GM21825 (cell line): ENCODE measurements around the gene HSPA9.

Source experiments
- ATAC-seq: cut with Tn5 transposase; IDR thresholded peaks from one replicate; pipeline ENCODE4 v1.9.1; 2021; ENCODE audit warnings: mild to moderate bottlenecking, moderate library complexity; ENCODE audit not compliant: unreplicated experiment

The HSPA9 gene

DNA sequence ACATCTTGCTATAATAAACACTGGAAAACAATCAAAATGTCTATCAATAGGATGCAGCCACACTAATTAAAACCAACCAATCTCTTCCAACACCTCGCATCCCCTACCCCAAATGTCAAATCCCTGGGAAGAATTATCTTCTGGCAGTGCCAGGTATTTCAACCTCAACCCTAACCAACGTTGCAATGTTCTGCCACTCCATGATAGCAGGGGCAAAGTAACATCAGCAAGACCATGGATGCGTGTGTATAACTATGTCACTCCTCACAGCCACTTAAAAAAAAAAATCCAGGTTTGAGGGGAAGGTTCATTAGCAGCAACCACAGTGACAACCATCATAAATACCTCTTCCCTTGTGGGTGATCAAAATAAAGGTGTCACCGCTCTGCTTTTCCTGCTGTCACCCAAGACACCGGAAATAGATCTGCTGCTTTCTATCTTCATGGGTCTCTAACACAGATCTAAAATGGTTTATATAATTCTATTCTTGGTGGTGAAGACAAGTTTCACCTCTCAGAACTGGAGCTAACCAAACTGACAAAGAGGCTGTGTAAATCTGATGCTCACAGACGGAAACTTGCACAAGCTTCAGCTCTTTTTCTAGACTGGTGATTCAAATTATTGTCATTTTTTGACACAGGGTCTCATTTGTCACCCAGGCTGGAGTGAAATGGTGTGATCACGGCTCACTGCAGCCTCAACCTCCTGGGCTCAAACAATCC lies 9.9 kb downstream of the HSPA9 start:
- no peak for ATAC-seq

DNA sequence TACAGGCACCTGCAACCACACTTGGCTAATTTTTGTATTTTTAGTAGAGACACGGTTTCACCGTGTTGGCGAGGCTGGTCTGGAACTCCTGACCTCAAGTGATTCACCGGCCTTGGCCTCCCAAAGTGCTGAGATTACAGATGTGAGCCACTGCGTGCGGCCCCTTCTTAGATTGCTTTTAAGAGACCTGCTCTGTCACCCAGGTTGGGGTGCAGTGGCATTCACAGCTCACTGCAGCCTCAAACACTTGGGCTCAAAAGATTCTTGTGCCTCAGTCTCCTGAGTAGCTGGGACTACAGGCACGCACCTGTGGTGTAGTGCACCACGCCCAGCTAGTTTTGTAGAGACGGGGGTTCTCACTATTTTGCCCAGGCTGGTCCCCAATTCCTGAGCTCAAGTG lies 11.0 kb downstream of the HSPA9 start:
- no peak for ATAC-seq

- ATAC-seq, result no peak
These were observed 11.7 kb downstream of the HSPA9 start for GRCh38 chr5:138563340-138564118.

DNA sequence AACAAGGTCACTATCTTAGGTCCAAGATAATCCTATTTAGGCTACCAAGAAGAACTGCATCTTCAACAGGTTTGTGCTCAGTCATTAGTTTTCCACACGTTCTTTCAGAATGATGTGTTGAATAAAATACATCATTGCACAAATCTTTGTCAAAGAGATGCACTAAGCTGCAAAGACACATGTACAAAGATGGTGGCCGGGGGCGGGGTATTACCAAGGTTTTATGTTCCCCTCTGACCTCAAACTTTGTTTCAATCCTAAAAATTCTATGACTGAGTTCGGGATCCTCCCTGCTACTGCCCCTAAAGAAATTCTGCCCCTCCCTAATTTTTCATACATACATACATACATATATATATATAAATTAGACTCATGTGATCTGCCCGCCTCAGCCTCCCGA lies 14.2 kb downstream of the HSPA9 start:
- ATAC-seq, result no peak

DNA sequence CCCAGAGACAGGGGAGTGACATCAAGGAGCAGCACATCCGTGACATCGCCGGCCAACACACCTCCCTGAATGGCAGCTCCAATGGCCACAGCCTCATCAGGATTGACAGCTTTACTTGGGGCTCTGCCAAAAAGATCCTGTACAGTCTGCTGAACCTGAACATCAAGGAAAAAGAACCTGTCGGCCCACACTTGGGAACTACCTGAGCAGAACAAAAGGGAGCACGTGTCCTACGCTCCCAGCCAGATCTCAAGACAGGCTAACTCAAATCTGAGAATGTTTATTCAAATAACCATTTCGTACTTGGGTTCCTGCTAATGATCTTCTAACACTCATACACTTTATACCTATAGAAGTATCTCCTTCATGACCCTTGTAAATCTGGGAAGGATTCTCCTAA lies 15.3 kb downstream of the HSPA9 start:
- no peak for ATAC-seq

DNA sequence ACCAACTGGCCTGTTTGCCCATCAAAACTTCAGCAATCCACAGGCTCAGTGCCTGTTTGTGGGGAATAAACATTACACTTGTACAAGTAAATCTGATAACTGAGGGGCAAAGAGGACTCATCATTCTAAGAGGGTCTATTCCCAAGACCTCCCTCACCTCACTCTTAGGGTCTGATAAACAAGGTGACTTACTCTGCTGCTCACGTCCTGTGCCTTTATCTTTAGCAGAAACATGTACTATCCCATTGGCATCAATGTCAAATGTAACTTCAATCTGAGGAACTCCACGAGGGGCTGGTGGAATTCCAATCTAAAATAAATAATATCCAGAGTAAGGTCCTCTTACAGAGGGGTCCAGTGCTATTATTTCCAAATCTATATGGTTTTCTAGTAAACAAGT lies 17.5 kb downstream of the HSPA9 start:
- no peak for ATAC-seq

DNA sequence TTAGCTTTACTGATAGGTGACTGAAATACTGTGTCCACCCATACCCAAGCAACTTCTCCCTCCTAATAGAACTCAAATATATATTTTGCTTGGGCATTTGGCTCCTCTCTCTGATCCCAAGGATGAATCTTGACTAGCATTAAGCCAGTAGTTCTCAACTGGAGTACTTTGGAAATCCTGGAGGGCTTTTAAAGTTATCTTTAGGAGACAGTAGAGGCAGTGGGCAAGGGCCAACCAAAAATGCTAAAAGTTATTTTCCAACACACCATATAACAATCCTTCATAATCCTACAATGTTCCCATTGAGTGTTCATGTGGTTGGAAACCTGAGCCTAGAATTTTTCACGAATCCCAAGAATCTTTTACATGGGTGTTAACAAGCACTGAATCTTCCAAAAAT lies 21.1 kb downstream of the HSPA9 start:
- ATAC-seq, result no peak

- ATAC-seq, result no peak
These were observed 21.6 kb downstream of the HSPA9 start for GRCh38 chr5:138553437-138554095.

DNA sequence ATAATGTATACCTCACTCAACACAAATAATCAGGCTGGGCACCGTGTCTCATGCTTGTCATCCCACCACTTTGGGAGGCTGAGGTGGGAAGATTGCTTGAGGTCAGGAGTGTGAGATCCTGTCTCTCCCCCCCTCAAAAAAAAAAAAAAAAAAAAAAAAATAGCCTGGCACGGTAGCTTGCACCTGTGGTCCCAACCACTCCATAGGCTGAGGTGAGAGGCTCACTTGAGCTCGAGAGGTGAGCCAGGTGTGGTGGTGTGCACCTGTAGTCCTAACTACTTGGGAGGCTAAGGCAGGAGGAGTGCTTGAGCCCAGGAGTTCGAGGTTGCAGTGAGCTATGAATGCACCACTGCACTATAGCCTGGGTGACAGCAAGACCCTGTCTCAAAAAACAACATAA lies 22.5 kb downstream of the HSPA9 start:
- ATAC-seq, result no peak

- ATAC-seq, result no peak
These were observed 25.8 kb downstream of the HSPA9 start for GRCh38 chr5:138549414-138549813.

GRCh38 chr5:138545919-138546562 lies 29.2 kb downstream of the HSPA9 start:
- no peak for ATAC-seq

DNA sequence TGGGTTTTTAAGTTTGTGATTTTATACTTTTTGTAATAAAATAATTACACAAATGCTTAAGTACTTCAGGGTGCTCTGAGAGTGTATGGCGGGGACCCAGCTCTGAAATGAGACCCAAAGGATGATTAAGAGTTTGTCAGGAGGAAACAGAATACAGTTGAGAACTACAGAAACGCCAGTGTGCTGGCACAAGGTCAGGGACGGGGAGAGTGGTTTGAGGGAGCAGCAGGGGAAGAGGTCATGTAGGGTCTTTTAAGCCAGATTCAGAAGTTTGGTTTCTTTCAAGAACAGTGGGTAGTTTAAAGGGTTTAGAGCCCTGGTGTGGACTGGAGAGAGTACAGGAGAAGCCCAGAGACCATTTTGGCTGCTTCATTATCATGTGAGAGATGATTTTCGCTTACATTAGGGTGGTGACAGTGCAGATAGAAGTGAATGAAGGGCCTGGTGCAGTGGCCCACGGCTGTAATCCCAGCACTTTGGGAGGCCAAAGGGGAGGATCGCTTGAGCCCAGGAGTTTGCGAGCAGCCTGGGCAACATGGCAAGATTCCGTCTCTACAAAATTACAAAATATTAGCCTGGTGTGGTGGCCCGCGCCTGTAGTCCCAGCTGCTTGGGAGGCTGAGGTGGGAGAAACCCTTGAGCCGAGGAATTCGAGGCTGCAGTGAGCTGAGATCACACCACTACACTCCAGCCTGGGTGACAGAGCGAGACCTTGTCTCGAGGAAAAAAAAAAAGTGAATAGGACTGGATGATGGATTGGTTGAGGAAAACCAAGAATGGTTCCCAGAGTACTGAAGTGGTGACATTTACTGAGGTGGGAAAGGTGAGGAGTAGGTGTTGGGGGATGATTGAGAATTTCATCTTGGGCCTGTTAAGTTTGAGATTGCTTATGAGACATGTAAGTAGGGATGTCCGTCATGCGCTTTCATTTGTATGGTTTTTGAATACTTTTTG lies 30.7 kb downstream of the HSPA9 start:
- no peak for ATAC-seq

DNA sequence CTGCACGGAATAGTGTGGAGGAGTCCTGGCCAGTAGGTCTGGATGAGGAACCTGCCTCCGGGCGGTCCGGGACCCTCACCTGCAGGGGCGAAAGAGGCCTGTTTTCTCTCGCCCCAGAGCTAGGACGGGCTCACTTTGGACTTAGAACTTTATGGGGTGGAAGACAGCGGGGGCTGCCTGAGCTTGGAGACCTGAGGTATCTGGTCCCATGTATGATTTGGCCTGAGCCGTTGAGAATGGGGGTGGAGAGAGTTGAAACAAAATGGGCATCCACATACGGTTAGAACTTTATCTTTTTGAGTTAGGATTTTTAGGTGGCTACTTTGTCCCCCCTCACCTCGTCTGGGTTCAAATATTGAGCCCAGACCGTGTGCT lies 31.5 kb downstream of the HSPA9 start:
- ATAC-seq, result peak; percentile 34

DNA sequence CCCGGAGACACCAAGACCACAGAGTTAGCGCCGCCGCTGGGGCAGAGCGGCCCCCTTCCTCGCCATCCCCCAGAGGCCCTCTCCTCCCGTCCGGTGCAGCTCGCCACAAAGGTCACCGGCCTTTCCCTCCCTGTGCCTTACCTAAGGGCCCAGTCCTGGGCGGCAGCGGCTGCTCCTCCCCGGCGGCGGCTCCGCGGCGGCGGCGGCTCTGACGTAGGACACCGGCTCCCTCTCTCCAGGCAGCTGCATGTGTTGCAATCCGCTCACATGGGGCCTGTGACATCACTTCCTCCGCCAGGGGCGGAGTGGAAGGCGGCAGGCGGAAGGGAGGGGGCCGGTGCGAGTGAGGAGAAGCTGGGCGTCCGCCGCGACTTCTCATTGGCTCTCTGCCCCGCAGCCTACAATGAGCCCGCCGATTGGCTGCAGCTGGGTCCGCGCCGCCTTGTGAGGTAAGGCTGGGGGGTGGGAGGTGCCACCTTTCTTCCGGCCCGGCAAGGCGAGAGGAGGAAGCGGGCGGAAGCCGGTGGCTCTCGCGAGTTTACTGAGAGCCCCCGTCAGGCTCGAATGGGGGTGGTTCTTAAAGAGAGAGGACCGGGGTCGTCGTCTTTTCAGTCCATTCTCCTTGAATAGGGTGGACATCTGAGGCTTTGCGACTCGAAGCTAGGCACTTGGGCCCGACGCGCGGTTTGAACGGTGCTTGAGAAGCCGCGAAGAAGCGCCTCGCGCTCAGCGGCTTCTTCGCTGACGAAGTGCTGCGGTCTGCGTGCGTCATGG lies 32.1 kb downstream of the HSPA9 start, which contains the start of gene ETF1:
TSS of gene ETF1 (minus strand) at position 281 of the 774 bp plus-strand sequence. CDS start 318 bp downstream, outside the sequence.
- peak; percentile 90 for ATAC-seq

DNA sequence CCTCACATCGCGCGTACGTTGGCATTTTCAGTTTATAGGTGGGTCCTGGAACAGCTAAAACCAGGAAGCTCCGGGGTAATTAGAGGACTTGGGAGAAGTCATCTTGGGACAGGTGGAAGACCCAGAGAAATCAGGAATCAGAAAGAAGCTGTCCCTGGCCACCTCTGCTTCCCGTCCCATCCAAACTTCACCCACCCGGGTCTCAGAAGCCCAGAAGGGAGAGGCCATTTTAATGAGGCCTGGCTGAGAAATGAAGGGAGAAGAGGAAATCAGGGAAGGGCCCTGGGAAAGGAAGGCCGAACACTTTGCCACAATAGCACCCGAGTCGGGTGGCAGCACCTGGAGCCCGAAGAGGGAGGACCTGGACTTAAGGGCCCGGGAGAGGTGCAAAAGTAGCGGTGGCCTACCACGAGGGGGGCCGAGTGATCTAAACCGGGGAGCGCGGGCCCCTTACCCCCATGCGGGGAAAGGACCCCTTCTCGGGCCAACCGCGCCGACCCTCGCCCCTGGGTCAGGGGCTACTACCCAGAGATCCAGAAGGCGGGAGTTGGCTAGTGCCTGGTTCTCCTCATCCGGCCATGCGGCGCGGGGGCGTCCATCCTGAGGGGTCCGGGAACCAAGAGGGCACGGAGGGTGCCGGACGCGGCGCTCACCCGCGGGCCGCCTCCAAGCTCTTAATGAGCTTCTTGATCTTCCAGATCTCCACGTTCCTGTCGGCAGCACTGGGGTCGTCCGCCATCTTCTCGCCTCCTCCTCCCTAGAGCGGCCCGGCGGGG lies 32.8 kb downstream of the HSPA9 start:
- ATAC-seq, result no peak

DNA sequence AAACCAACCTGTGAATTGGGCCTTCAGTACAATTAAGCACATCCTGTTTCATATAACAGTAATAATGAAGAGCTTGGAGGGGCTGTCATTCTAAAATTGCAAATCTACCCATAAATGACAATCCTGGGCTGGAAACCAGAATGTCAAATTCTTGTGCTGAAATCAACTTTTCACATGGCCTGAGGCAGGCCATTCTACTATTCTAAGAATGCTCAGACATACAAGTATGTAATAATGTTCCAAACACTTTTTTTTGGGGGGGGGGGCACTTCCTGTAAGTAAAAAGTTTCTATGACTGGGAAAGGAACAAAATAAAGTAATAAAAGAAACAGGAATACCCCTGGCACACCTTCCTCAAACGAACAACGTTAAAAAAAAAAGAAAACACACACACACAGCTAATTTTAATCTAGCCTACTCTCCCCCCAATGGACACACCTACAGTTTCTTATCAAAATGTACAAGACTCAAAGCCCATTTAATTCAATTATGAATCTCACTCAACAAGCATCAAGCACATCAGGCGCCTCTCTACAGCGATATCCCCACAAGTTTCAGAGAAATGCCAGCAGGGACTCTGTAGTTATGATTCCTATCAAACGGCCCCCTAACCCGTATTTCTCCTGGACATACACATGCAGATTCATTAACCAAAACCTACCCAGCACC lies 33.6 kb downstream of the HSPA9 start:
- no peak for ATAC-seq

- no peak for ATAC-seq
These were observed 35.4 kb downstream of the HSPA9 start for GRCh38 chr5:138539791-138540190.

GRCh38 chr5:138538943-138539627 lies 36.1 kb downstream of the HSPA9 start:
- no peak for ATAC-seq
